Right ventricle myocardium inferior (tissue), 1 donor: ENCODE results near the gene NUMA1. TPM values are rescaled to one million over a fixed set of nuclear protein-coding genes. Genes with fewer than 3 reads are reported as not detected.

Source experiments
- microRNA-seq: library from miRNA; unstranded; fragments of <30 nt; microRNA quantifications from one replicate; pipeline ENCODE4 v1.2.0, GENCODE V29; 2020
- total RNA-seq: library from RNA; stranded (reverse); fragmentation: NEBNext Ultra II Directional; extraction: Animal tissue kit (Norgen Biotek cat#: 25700); gene quantifications from one replicate; pipeline ENCODE4 v1.2.1, GENCODE V29; 2021
- donor health status: DM: no; HTN: yes; CAD: no; lungs with severe emphysema.

NUMA1 gene
- total RNA-seq, 1 donor from 2014 or later: 81.3 TPM

Small RNAs within 50 kb of the gene (microRNA-seq; reads per million reads assigned to microRNA genes)
- not detected for gene MIR3165

Other genes starting within 250 kb of the NUMA1 start
- gene DEFB108B, start 247.3 kb downstream of the NUMA1 start, total RNA-seq: not detected
- gene DEFB131B, start 202.1 kb downstream of the NUMA1 start, total RNA-seq: not detected
- 3.2 TPM for gene XNDC1N, start 151.9 kb downstream of the NUMA1 start, total RNA-seq
- gene RNF121, start 151.5 kb downstream of the NUMA1 start, total RNA-seq: 23.0 TPM
- 5.1 TPM for gene IL18BP, start 81.6 kb downstream of the NUMA1 start, total RNA-seq
- gene LRRC51, start 308 bp upstream of the NUMA1 start, total RNA-seq: 3.7 TPM
- gene LAMTOR1, start 22.8 kb upstream of the NUMA1 start, total RNA-seq: 80.3 TPM
- not detected for gene TOMT, start 25.4 kb upstream of the NUMA1 start, total RNA-seq
- 46.1 TPM for gene ANAPC15, start 32.2 kb upstream of the NUMA1 start, total RNA-seq
- gene FOLR3, start 55.2 kb upstream of the NUMA1 start, total RNA-seq: 1.7 TPM
- 1.2 TPM for gene FOLR1, start 111.6 kb upstream of the NUMA1 start, total RNA-seq
- gene FOLR2, start 136.3 kb upstream of the NUMA1 start, total RNA-seq: 33.1 TPM
- 130 TPM for gene INPPL1, start 144.2 kb upstream of the NUMA1 start, total RNA-seq
- not detected for gene PHOX2A, start 163.6 kb upstream of the NUMA1 start, total RNA-seq